HEK293T (cell line): ENCODE data around the gene C19orf67.
"Not testable (repeated sequence)": the region's sequence is repeated elsewhere in the genome, so short reads cannot be mapped to it uniquely, and the experiment has no call there.

Experiments
- CTCF ChIA-PET: fragments of 350-600 bp; formaldehyde crosslinking; extraction: SDS; loops from one replicate; lab custom pipeline; 2021; ENCODE audit warnings: antibody characterized with exemption, inconsistent platforms; lab: Yijun Ruan, JAX
- POLR2A ChIA-PET: fragments of 350-600 bp; formaldehyde crosslinking; extraction: SDS; loops from one replicate; lab custom pipeline; 2020; ENCODE audit warnings: antibody characterized with exemption, inconsistent platforms; lab: Yijun Ruan, JAX
- DNase-seq: peaks from one replicate; pipeline ENCODE4 v3.0.0; 2012; ENCODE audit warnings: mixed read lengths; ENCODE audit errors: extremely low spot score
- ARNT ChIP-seq: fragments of 450-650 bp; IDR thresholded peaks from 2 replicates; pipeline ENCODE4 v1.6.1; 2017; ENCODE audit warnings: mild to moderate bottlenecking
- BHLHE40 ChIP-seq: fragments of 450-650 bp; IDR thresholded peaks from 2 replicates; pipeline ENCODE4 v1.6.1; 2016; ENCODE audit warnings: mild to moderate bottlenecking, moderate library complexity, borderline replicate concordance
- CTBP1 ChIP-seq: fragments of 450-650 bp; IDR thresholded peaks from 2 replicates; pipeline ENCODE4 v1.6.1; 2016; ENCODE audit warnings: borderline replicate concordance
- ELF4 ChIP-seq: fragments of 450-650 bp; IDR thresholded peaks from 2 replicates; pipeline ENCODE4 v1.6.1; 2017; ENCODE audit warnings: antibody characterized with exemption
- FOXA1 ChIP-seq: fragments of 450-650 bp; IDR thresholded peaks from 2 replicates; pipeline ENCODE4 v1.6.1; 2016; ENCODE audit warnings: mild to moderate bottlenecking
- FOXK2 ChIP-seq: fragments of 450-650 bp; IDR thresholded peaks from 2 replicates; pipeline ENCODE4 v1.6.1; 2016; ENCODE audit warnings: mild to moderate bottlenecking
- FOXM1 ChIP-seq: fragments of 450-650 bp; IDR thresholded peaks from 2 replicates; pipeline ENCODE4 v1.6.1; 2017; ENCODE audit warnings: mild to moderate bottlenecking, borderline replicate concordance
- HDGF ChIP-seq: fragments of 450-650 bp; IDR thresholded peaks from 2 replicates; pipeline ENCODE4 v1.6.1; 2017; ENCODE audit warnings: antibody characterized with exemption, borderline replicate concordance
- L3MBTL2 ChIP-seq: fragments of 450-650 bp; conservative IDR thresholded peaks from 2 replicates; pipeline ENCODE4 v1.6.1; 2016; ENCODE audit warnings: mild to moderate bottlenecking
- LEF1 ChIP-seq: fragments of 450-650 bp; IDR thresholded peaks from 2 replicates; pipeline ENCODE4 v1.6.1; 2017; ENCODE audit warnings: mild to moderate bottlenecking, borderline replicate concordance
- NFRKB ChIP-seq: fragments of 450-650 bp; IDR thresholded peaks from 2 replicates; pipeline ENCODE4 v1.6.1; 2016; ENCODE audit warnings: mild to moderate bottlenecking, moderate library complexity
- SP1 ChIP-seq: fragments of 450-650 bp; IDR thresholded peaks from 2 replicates; pipeline ENCODE4 v1.6.1; 2017
- SUZ12 ChIP-seq: fragments of 450-650 bp; IDR thresholded peaks from 2 replicates; pipeline ENCODE4 v1.6.1; 2016; ENCODE audit warnings: mild to moderate bottlenecking
- TARDBP ChIP-seq: fragments of 450-650 bp; IDR thresholded peaks from 2 replicates; pipeline ENCODE4 v1.6.1; 2016
- ZNF384 ChIP-seq: fragments of 450-650 bp; IDR thresholded peaks from 2 replicates; pipeline ENCODE4 v1.6.1; 2016
- TF ChIP-seq, protein P1 (sequence below): fragments of 450-650 bp; IDR thresholded peaks from 2 replicates; pipeline ENCODE4 v1.6.1; 2016

The C19orf67 gene

DNA sequence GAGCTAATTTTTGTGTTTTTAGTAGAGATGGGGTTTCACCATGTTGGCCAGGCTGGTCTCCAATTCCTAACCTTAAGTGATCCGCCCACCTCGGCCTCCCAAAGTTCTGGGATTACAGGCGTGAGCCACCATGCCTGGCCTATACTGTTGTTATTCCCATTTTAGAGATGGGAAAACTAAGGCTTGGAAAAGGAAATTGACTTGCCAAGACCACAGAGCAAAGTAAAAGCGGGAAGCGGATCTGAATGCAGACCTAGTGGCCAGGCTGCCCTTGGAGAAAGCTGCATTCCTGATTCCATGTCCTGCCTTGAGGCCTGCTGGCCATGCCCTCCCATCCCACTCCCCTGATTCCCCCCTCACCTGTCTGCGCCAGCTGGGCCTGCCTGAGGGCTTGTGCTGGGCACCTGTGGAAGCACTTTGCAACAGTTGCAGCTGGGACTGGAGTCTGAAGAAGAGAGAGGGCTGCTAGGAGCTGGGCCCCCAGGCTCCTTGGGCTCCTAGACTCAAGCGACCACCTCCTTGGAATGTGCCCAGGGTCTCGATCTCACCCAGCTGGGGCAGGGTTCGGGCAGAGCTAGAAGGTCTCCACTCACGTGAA, 29.4 kb downstream of the C19orf67 start:
- POLR2A ChIA-PET: interaction anchor here (1.0 kb wide), 1 partner anchor 81 kb away, joined by 3 read pairs; no protein-coding TSS in a partner anchor

DNA sequence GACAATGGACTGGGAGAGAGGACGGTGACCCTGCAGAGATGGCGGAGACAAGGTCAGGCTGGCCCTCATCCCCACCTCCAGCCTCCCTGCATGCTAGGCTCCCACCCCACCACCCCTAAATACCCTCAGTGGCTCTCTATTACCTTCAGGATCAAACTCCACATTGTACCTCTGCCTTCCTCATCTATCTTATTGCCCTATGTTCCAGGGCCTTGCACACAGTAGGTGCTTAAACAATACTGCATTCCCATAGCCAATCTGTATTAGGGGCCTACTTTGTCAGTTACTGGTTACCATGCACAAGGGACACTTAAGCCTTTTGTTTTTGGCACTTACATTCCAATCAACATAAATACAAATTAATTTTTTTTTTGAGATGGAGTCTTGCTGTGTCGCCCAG, 30.2 kb downstream of the C19orf67 start:
- ChIA-PET POLR2A (interaction anchor here (1.0 kb wide), 1 partner anchor 81 kb away, joined by 3 read pairs; no protein-coding TSS in a partner anchor), CTCF (no interaction called here)
- TF ChIP-seq ARNT (no peak), L3MBTL2 (no peak), FOXK2 (no peak), BHLHE40 (no peak), TARDBP (no peak)
- DNase-seq: no peak

More for the DNA sequence above, 29.4 kb downstream of the C19orf67 start:
- no peak for DNase-seq
- CTCF ChIA-PET: no interaction called here
- no peak for TF ChIP-seq SP1
- no peak for TF ChIP-seq SUZ12
- no peak for TF ChIP-seq HDGF

DNA sequence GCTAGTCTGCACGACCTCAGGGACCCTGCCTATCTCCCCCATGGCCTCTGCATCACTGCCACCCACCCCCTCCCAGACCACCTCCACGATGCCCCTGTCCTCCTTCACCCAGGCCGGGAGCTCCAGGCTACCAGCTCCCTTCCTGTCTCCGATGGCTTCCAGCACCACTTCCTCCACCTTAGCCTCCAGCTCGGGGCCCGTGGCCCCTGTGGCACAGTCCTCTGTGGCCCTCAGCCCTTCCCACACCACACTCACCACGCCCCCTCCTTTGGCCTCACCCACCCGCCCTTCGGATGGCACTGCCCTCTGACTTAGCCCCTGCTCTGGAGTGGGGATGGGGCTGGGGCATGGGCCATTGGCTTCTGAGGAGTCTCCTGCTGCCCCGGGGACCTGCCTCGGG, 30.9 kb downstream of the C19orf67 start:
- ChIA-PET POLR2A (interaction anchor here (0.9 kb wide), 1 partner anchor 48 kb away, joined by 3 read pairs; the partner anchor contains the start of gene RFX1), CTCF (no interaction called here)
- TF ChIP-seq FOXA1 (no peak), FOXM1 (no peak)
- DNase-seq: no peak

DNA sequence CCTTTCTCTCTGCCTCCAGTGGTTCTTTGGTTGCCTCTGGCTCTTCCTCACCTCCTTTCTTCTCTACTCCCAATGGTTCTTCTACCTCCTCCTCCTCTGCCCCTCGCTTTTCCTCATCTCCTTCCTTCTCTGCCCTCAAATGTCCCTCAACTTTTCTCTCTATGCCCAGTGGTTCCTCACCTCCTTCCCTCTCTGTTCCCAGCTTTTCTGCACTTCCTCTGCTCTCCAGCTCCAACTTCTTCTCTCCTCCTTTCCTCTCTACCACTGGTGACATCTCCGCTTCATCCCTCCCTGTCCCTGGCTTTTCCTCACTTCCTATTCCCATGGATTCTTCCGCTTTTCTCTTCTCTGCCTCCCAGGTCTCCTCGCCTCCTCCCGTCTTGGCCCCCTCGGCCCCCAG, 31.5 kb downstream of the C19orf67 start:
- DNase-seq: no peak
- TF ChIP-seq ARNT (no peak), FOXA1 (no peak), HDGF (no peak), BHLHE40 (no peak), SUZ12 (no peak), ELF4 (no peak), FOXK2 (no peak)
- TF ChIP-seq, protein P1, sequence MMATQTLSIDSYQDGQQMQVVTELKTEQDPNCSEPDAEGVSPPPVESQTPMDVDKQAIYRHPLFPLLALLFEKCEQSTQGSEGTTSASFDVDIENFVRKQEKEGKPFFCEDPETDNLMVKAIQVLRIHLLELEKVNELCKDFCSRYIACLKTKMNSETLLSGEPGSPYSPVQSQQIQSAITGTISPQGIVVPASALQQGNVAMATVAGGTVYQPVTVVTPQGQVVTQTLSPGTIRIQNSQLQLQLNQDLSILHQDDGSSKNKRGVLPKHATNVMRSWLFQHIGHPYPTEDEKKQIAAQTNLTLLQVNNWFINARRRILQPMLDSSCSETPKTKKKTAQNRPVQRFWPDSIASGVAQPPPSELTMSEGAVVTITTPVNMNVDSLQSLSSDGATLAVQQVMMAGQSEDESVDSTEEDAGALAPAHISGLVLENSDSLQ: no peak
- ChIA-PET POLR2A (interaction anchor here (0.9 kb wide), 1 partner anchor 48 kb away, joined by 3 read pairs; the partner anchor contains the start of gene RFX1), CTCF (no interaction called here)

DNA sequence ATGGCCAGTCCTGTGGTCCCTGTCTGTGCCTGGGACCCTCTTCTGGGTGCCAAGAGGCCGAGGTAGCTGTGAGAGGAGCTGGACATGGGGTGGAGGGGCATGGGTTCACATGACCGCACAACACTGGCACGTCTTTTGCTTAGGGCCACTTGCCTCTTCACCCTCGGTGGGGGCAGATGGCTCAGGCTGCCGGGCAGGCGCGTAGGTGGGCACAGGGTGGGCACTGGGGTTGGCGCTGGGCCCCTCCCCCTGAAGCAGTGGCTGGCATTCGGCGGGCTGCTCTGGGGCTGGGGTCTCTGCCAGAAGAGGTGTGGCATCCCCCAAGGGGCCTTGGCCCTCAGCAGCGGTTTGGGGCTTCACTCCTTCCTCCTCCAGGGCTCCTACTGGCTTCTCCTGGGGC, 32.1 kb downstream of the C19orf67 start:
- CTCF ChIA-PET: interaction anchor here (2.3 kb wide), 1 partner anchor 11 kb away, joined by 15 read pairs; no protein-coding TSS in a partner anchor

DNA sequence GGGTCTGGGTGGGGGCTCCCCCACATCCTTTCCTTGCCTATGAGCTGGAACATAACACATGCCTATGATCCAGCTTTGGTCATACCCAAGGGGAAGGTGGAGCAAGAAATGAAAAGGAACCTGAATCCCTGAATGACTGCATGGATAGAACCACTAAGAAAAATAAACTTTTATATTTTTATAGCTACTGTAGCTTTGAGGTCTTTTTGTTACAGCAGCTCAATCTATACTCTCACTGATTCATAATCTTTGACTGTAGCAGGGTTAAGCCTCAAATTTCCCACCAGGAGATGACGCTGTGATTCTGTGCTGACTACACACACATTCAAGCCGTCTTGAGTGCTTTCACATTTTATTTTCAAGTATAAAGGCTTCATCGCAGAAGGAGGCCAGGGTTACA, 32.6 kb downstream of the C19orf67 start:
- ChIA-PET POLR2A (interaction anchor here (1.1 kb wide), 1 partner anchor 47 kb away, joined by 3 read pairs; the partner anchor contains the start of gene RFX1), CTCF (interaction anchor here (2.3 kb wide), 1 partner anchor 10 kb away, joined by 15 read pairs; no protein-coding TSS in a partner anchor)
- no peak for TF ChIP-seq LEF1
- no peak for TF ChIP-seq L3MBTL2
- no peak for DNase-seq

More for the DNA sequence above, 32.1 kb downstream of the C19orf67 start:
- no peak for TF ChIP-seq HDGF
- no peak for TF ChIP-seq LEF1
- no peak for TF ChIP-seq ZNF384
- no peak for TF ChIP-seq FOXM1
- no peak for TF ChIP-seq NFRKB
- TF ChIP-seq L3MBTL2: no peak
- TF ChIP-seq ARNT: no peak
- TF ChIP-seq TARDBP: no peak
- no peak for TF ChIP-seq BHLHE40
- no peak for TF ChIP-seq FOXK2
- no peak for TF ChIP-seq CTBP1
- DNase-seq: no peak
- POLR2A ChIA-PET: interaction anchor here (1.1 kb wide), 1 partner anchor 47 kb away, joined by 3 read pairs; the partner anchor contains the start of gene RFX1

DNA sequence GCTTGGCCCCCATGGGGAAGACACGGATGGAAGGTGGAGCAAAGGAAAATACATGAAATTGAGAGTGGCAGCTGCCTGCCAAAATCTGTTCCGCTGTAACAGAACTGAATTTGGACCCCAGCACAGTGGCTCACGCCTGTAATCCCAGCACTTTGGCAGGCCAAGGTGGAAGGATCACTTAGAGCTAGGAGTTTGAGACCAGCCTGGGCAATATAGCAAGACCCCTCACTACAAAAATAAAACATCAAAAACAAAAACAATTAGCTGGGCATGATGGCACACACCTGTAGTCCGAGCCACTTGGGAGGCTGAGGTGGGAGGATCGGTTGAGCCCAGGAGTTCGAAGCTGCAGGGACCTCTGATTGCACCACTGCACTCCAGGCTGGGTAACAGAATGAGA, 33.1 kb downstream of the C19orf67 start:
- no peak for TF ChIP-seq FOXA1
- TF ChIP-seq SP1: no peak
- no peak for TF ChIP-seq SUZ12
- TF ChIP-seq ELF4: no peak
- ChIA-PET POLR2A (interaction anchor here (1.1 kb wide), 1 partner anchor 46 kb away, joined by 3 read pairs; the partner anchor contains the start of gene RFX1), CTCF (interaction anchor here (2.3 kb wide), 1 partner anchor 10 kb away, joined by 15 read pairs; no protein-coding TSS in a partner anchor)
- no peak for DNase-seq

DNA sequence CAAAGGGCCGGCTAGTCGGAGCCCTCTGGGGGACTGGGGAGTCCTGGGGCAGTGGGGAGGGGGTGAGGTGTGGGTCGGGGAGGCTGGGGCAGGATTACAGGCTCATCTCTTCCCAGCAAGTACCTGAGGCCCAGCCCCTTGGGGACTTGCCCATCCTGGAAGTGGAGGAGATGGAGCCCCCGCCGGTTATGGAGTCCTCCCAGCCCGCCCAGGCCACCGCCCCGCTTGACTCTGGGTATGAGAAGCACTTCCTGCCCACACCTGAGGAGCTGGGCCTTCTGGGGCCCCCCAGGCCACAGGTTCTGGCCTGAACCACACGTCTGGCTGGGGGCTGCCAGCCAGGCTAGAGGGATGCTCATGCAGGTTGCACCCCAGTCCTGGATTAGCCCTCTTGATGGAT, 33.6 kb downstream of the C19orf67 start:
- CTCF ChIA-PET: interaction anchor here (2.3 kb wide), 1 partner anchor 9 kb away, joined by 15 read pairs; no protein-coding TSS in a partner anchor
- no peak for DNase-seq
- POLR2A ChIA-PET: no interaction called here

DNA sequence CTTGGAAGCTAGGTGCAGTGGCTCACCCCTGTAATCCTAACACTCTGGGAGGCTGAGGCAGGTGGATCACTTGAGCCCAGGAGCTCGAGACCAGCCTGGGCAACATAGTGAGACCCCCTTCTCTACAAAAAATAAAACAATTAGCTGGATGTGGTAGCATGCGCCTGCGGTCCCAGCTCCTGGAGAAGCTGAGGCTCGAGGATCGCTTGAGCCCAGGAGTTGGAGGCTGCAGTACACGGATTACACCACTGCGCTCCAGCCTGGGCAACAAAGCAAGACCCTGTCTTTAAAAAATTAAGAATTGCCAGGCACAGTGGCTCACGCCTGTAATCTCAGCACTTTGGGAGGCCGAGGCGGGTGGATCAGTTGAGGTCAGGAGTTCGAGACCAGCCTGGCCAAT, 34.6 kb downstream of the C19orf67 start:
- POLR2A ChIA-PET, DNase-seq: not testable (repeated sequence)
- CTCF ChIA-PET: interaction anchor here (0.9 kb wide), 1 partner anchor 19 kb away, joined by 5 read pairs; the partner anchor contains the start of gene IL27RA

More for the DNA sequence above, 33.6 kb downstream of the C19orf67 start:
- TF ChIP-seq CTBP1 (no peak), SUZ12 (no peak), LEF1 (no peak), SP1 (no peak), L3MBTL2 (no peak), ARNT (no peak), BHLHE40 (no peak), TARDBP (no peak)
